GM23338 (cell line): Measurements from ENCODE around the gene CERK. TPM values are rescaled to one million over a fixed set of nuclear protein-coding genes. Genes with fewer than 3 reads are reported as not detected.

Experiments used
- ATAC-seq: fragments of 200-7000 bp; cut with Tn5 transposase; 3 replicates; pipeline ENCODE4 v1.9.1; 2020
- DNase-seq: peaks from one replicate; pipeline ENCODE4 v3.0.0-alpha.2; 2015; ENCODE audit warnings: low spot score
- H2AFZ ChIP-seq: fragments of 200-600 bp; sonication (generic); 2 replicates; pipeline ENCODE4 v1.8.0; 2016; ENCODE audit warnings: antibody characterized with exemption, mild to moderate bottlenecking, moderate library complexity
- H3F3A ChIP-seq: fragments of 200-600 bp; sonication (generic); replicated peaks from 2 replicates; pipeline ENCODE4 v1.8.0; 2017; ENCODE audit warnings: antibody characterized with exemption, mixed run types, low read depth
- H3K27ac ChIP-seq: fragments of 200-600 bp; sonication (generic); 2 replicates; pipeline ENCODE4 v1.6.1; 2016; ENCODE audit warnings: low read depth
- H3K27me3 ChIP-seq: fragments of 200-600 bp; sonication (generic); 2 replicates; pipeline ENCODE4 v1.8.0; 2016; ENCODE audit warnings: mild to moderate bottlenecking, mixed run types, moderate library complexity; ENCODE audit not compliant: insufficient read depth
- H3K36me3 ChIP-seq: fragments of 200-600 bp; sonication (generic); 2 replicates; pipeline ENCODE4 v1.8.0; 2016; ENCODE audit warnings: mild to moderate bottlenecking; ENCODE audit not compliant: insufficient read depth
- H3K4me1 ChIP-seq: fragments of 200-600 bp; sonication (generic); 2 replicates; pipeline ENCODE4 v1.8.0; 2016; ENCODE audit warnings: mild to moderate bottlenecking, moderate library complexity; ENCODE audit not compliant: insufficient read depth
- H3K4me2 ChIP-seq: fragments of 200-600 bp; sonication (generic); 2 replicates; pipeline ENCODE4 v1.7.1; 2017; ENCODE audit warnings: mixed run types
- H3K4me3 ChIP-seq: fragments of 200-600 bp; sonication (generic); 2 replicates; pipeline ENCODE4 v1.6.1; 2016; ENCODE audit warnings: mixed run types
- H3K79me2 ChIP-seq: fragments of 200-600 bp; sonication (generic); replicated peaks from 2 replicates; pipeline ENCODE4 v1.8.0; 2017; ENCODE audit warnings: mild to moderate bottlenecking; ENCODE audit not compliant: insufficient read depth
- H3K9me2 ChIP-seq: fragments of 200-600 bp; sonication (generic); 2 replicates; pipeline ENCODE4 v1.8.0; 2017; ENCODE audit not compliant: insufficient read depth
- H4K20me1 ChIP-seq: fragments of 200-600 bp; sonication (generic); replicated peaks from 2 replicates; pipeline ENCODE4 v1.8.0; 2017; ENCODE audit warnings: mild to moderate bottlenecking; ENCODE audit not compliant: insufficient read depth
- H3K27ac Mint-ChIP-seq: 2 replicates; pipeline ENCODE4 v1.8.0; 2020; ENCODE audit warnings: inconsistent platforms, mild to moderate bottlenecking, moderate library complexity, mixed read lengths
- H3K27me3 Mint-ChIP-seq: 3 replicates; pipeline ENCODE4 v1.8.0; 2022; ENCODE audit warnings: low read depth, mild to moderate bottlenecking, moderate library complexity, mixed read lengths, inconsistent platforms; ENCODE audit not compliant: insufficient read depth, poor library complexity
- H3K36me3 Mint-ChIP-seq: 3 replicates; pipeline ENCODE4 v1.8.0; 2021; ENCODE audit warnings: low read depth, mild to moderate bottlenecking, inconsistent platforms, moderate library complexity, mixed read lengths
- H3K4me1 Mint-ChIP-seq: 3 replicates; pipeline ENCODE4 v1.8.0; 2020; ENCODE audit warnings: mild to moderate bottlenecking, inconsistent platforms, mixed read lengths
- H3K4me3 Mint-ChIP-seq: 3 replicates; pipeline ENCODE4 v1.8.0; 2021; ENCODE audit warnings: moderate library complexity, mild to moderate bottlenecking, inconsistent platforms, mixed read lengths
- H3K9me3 Mint-ChIP-seq: 3 replicates; pipeline ENCODE4 v1.8.0; 2020; ENCODE audit warnings: moderate library complexity, mild to moderate bottlenecking, inconsistent platforms, mixed read lengths
- CREB1 ChIP-seq: fragments of 250-450 bp; sonication (Bioruptor Pico); IDR thresholded peaks from 2 replicates; pipeline ENCODE4 v1.5.0; 2020; ENCODE audit warnings: low read depth, mild to moderate bottlenecking, moderate library complexity
- EZH2 ChIP-seq: fragments of 200-600 bp; sonication (generic); IDR thresholded peaks from one replicate; pipeline ENCODE4 v1.8.0; 2017; ENCODE audit warnings: antibody characterized with exemption, mild to moderate bottlenecking, low read depth; ENCODE audit not compliant: unreplicated experiment
- EZH2phosphoT487 ChIP-seq: fragments of 200-600 bp; sonication (generic); IDR thresholded peaks from one replicate; pipeline ENCODE4 v1.8.1; 2018; ENCODE audit warnings: antibody characterized with exemption; ENCODE audit not compliant: unreplicated experiment
- JUNB ChIP-seq: IDR thresholded peaks from one replicate; pipeline ENCODE4 v1.6.1; 2016; ENCODE audit warnings: antibody characterized with exemption; ENCODE audit not compliant: unreplicated experiment
- NANOG ChIP-seq: IDR thresholded peaks from 2 replicates; pipeline ENCODE4 v1.6.1; 2016; ENCODE audit warnings: antibody characterized with exemption, borderline replicate concordance
- STAT1 ChIP-seq: IDR thresholded peaks from one replicate; pipeline ENCODE4 v1.6.1; 2016; ENCODE audit warnings: antibody characterized with exemption; ENCODE audit not compliant: unreplicated experiment
- ZNF114 ChIP-seq: fragments of 250-450 bp; sonication (Bioruptor Pico); IDR thresholded peaks from 2 replicates; pipeline ENCODE4 v1.5.0; 2020; ENCODE audit warnings: mild to moderate bottlenecking, moderate library complexity
- ZNF331 ChIP-seq: fragments of 250-450 bp; sonication (Bioruptor Pico); IDR thresholded peaks from 2 replicates; pipeline ENCODE4 v1.5.0; 2020; ENCODE audit warnings: low read depth, mild to moderate bottlenecking, moderate library complexity
- polyA plus RNA-seq: library from polyadenylated mRNA; unstranded; fragments of >200 nt; fragmentation: Nextera tagmentation; extraction: Ambion mirVana; gene quantifications from 2 replicates; pipeline ENCODE4 v1.2.1, GENCODE V29; 2016
- total RNA-seq: library from RNA; depleted of rRNA; stranded (reverse); fragments of >200 nt; shearing (Covaris generic); gene quantifications from 2 replicates; pipeline ENCODE4 v1.2.3, GENCODE V29; 2014
- TF ChIP-seq, protein P1 (sequence below): fragments of 250-450 bp; sonication (Bioruptor Pico); IDR thresholded peaks from 2 replicates; pipeline ENCODE4 v1.5.0; 2020; ENCODE audit warnings: mild to moderate bottlenecking, moderate library complexity
- TF ChIP-seq, protein P2 (sequence below), 2 experiments: fragments of 200-600 bp in 1 of 2; sonication (generic) in 1 of 2; conservative IDR thresholded peaks; 2 replicates each; pipeline versions ENCODE4 v1.5.1 to v1.6.1; 2016 to 2017; ENCODE audit warnings: antibody characterized with exemption in 2 of 2, low read depth in 2 of 2, mild to moderate bottlenecking in 2 of 2, moderate library complexity in 1 of 2
- TF ChIP-seq, protein P3 (sequence below): IDR thresholded peaks from 2 replicates; pipeline ENCODE4 v1.6.1; 2016; ENCODE audit warnings: antibody characterized with exemption

The CERK gene
- total and polyA plus RNA-seq, 2 experiments from 2014 or later, result 12.7 to 62.9 TPM

GRCh38 chr22:46777609-46777970 is 39.5 kb upstream of the CERK start (continued):
- TF ChIP-seq, protein P1, sequence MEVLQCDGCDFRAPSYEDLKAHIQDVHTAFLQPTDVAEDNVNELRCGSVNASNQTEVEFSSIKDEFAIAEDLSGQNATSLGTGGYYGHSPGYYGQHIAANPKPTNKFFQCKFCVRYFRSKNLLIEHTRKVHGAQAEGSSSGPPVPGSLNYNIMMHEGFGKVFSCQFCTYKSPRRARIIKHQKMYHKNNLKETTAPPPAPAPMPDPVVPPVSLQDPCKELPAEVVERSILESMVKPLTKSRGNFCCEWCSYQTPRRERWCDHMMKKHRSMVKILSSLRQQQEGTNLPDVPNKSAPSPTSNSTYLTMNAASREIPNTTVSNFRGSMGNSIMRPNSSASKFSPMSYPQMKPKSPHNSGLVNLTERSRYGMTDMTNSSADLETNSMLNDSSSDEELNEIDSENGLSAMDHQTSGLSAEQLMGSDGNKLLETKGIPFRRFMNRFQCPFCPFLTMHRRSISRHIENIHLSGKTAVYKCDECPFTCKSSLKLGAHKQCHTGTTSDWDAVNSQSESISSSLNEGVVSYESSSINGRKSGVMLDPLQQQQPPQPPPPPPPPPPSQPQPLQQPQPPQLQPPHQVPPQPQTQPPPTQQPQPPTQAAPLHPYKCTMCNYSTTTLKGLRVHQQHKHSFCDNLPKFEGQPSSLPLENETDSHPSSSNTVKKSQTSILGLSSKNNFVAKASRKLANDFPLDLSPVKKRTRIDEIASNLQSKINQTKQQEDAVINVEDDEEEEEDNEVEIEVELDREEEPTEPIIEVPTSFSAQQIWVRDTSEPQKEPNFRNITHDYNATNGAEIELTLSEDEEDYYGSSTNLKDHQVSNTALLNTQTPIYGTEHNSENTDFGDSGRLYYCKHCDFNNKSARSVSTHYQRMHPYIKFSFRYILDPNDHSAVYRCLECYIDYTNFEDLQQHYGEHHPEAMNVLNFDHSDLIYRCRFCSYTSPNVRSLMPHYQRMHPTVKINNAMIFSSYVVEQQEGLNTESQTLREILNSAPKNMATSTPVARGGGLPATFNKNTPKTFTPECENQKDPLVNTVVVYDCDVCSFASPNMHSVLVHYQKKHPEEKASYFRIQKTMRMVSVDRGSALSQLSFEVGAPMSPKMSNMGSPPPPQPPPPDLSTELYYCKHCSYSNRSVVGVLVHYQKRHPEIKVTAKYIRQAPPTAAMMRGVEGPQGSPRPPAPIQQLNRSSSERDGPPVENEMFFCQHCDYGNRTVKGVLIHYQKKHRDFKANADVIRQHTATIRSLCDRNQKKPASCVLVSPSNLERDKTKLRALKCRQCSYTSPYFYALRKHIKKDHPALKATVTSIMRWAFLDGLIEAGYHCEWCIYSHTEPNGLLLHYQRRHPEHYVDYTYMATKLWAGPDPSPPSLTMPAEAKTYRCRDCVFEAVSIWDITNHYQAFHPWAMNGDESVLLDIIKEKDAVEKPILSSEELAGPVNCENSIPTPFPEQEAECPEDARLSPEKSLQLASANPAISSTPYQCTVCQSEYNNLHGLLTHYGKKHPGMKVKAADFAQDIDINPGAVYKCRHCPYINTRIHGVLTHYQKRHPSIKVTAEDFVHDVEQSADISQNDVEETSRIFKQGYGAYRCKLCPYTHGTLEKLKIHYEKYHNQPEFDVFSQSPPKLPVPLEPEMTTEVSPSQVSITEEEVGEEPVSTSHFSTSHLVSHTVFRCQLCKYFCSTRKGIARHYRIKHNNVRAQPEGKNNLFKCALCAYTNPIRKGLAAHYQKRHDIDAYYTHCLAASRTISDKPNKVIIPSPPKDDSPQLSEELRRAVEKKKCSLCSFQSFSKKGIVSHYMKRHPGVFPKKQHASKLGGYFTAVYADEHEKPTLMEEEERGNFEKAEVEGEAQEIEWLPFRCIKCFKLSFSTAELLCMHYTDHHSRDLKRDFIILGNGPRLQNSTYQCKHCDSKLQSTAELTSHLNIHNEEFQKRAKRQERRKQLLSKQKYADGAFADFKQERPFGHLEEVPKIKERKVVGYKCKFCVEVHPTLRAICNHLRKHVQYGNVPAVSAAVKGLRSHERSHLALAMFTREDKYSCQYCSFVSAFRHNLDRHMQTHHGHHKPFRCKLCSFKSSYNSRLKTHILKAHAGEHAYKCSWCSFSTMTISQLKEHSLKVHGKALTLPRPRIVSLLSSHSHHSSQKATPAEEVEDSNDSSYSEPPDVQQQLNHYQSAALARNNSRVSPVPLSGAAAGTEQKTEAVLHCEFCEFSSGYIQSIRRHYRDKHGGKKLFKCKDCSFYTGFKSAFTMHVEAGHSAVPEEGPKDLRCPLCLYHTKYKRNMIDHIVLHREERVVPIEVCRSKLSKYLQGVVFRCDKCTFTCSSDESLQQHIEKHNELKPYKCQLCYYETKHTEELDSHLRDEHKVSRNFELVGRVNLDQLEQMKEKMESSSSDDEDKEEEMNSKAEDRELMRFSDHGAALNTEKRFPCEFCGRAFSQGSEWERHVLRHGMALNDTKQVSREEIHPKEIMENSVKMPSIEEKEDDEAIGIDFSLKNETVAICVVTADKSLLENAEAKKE (CRISPR knock-in tag), result no peak
- TF ChIP-seq, protein P2, sequence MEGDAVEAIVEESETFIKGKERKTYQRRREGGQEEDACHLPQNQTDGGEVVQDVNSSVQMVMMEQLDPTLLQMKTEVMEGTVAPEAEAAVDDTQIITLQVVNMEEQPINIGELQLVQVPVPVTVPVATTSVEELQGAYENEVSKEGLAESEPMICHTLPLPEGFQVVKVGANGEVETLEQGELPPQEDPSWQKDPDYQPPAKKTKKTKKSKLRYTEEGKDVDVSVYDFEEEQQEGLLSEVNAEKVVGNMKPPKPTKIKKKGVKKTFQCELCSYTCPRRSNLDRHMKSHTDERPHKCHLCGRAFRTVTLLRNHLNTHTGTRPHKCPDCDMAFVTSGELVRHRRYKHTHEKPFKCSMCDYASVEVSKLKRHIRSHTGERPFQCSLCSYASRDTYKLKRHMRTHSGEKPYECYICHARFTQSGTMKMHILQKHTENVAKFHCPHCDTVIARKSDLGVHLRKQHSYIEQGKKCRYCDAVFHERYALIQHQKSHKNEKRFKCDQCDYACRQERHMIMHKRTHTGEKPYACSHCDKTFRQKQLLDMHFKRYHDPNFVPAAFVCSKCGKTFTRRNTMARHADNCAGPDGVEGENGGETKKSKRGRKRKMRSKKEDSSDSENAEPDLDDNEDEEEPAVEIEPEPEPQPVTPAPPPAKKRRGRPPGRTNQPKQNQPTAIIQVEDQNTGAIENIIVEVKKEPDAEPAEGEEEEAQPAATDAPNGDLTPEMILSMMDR (conservative IDR thresholded peaks at IDR 0.05; ENCODE audit: low read depth in 2 of 2), result no peak
- TF ChIP-seq STAT1, result no peak
- no peak for TF ChIP-seq NANOG
- TF ChIP-seq EZH2, result no peak
- TF ChIP-seq JUNB, result no peak

- no peaks in the 10 kb centered on the region for H3K36me3 ChIP-seq
- H3K9me2 ChIP-seq, result no peaks in the 10 kb centered on the region
- Mint-ChIP-seq H3K9me3 (no peaks in the 10 kb centered on the region), H3K36me3 (peaks cover 5% of the 10 kb centered on the region; the same call in 2 of the 3 replicates), H3K27me3 (peaks cover 12% of the 10 kb centered on the region), H3K4me3 (no peak overlapping the region), H3K27ac (peak overlapping the region; percentile 14), H3K4me1 (peaks cover 27% of the 10 kb centered on the region)
- H3K4me1 ChIP-seq, result peaks cover 14% of the 10 kb centered on the region; the same call in 1 of the 2 replicates
- H4K20me1 ChIP-seq, result peaks cover 4% of the 10 kb centered on the region; the same call in 1 of the 2 replicates
- no peak for TF ChIP-seq JUNB
- TF ChIP-seq EZH2phosphoT487, result no peak
- no peak for TF ChIP-seq NANOG
- no peak for TF ChIP-seq ZNF114
- TF ChIP-seq CREB1 (CRISPR knock-in tag), result no peak
- TF ChIP-seq, protein P3, sequence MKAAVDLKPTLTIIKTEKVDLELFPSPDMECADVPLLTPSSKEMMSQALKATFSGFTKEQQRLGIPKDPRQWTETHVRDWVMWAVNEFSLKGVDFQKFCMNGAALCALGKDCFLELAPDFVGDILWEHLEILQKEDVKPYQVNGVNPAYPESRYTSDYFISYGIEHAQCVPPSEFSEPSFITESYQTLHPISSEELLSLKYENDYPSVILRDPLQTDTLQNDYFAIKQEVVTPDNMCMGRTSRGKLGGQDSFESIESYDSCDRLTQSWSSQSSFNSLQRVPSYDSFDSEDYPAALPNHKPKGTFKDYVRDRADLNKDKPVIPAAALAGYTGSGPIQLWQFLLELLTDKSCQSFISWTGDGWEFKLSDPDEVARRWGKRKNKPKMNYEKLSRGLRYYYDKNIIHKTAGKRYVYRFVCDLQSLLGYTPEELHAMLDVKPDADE, result no peak
- TF ChIP-seq ZNF331, result no peak
- H3K79me2 ChIP-seq, result peaks cover 85% of the 10 kb centered on the region
- ATAC-seq, result no peak
- H2AFZ ChIP-seq, result no peak overlapping the region
- H3K4me2 ChIP-seq, result no peak overlapping the region
- H3K27ac ChIP-seq, result no peak overlapping the region
- H3F3A ChIP-seq, result no peaks in the 10 kb centered on the region
- no peak overlapping the region for H3K4me3 ChIP-seq
- no peak for DNase-seq
- no peaks in the 10 kb centered on the region for H3K27me3 ChIP-seq
These were observed 39.0 kb upstream of the CERK start for GRCh38 chr22:46776876-46777608.
